HS-27A (cell line): ENCODE data around the gene MAPRE3.

Source experiments
- DNase-seq: peaks from one replicate; pipeline ENCODE4 v3.0.0-alpha.2; 2012; ENCODE audit warnings: low read depth, missing footprints

MAPRE3 gene

DNA sequence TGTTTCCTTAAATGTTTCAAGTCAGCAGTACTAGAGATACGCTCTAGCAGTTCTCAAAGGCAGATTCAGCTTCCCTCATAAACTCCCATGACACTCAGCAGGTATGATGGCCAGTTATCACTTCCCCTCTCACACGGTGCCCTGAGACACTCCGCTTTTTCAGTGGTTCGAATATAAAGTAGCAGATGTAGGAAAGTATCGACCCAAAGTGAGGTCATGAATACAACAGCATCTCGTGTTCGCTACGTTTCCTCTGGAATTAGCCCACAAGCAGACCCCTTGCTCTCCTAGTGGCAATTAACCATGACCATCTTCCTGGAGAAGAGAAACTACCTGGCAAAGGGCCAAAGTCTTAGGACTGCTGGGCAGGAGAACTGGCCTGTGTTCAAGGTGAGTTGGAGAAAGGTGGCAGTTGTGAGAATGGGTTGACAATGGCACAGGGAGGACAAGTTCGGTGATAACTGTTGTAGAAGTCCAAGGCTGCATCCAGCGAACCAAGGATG lies 71.8 kb downstream of the MAPRE3 start:
- no peak for DNase-seq

DNA sequence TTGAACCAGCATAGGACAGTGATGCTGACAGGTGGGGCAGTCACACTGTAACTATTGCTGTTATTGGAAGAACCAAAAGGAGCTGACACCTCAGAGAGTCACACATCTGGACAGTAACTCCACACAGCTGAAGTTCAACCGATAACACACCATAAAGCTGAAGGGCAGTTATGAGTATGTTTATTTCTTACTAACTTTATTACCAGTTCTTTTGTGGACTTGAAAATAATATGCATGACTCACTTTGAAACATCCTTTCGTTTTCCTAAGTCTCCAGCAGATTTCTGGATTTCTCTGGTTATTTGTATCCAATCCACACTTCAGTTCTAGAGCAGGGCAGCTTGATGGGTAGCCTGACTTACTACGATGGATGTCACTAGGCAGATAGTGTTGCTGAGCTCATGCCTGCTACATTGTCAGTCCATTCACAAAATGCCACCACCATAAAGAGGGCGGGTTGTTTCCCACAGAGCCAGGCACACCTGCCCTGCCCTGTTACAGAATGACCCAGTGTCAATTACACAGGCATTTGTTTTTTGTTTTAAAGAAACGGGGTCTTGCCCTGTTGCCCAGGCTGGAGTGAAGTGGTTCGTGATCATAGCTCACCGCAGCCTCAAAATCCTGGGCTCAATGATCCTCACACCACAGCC lies 72.7 kb downstream of the MAPRE3 start:
- no peak for DNase-seq

DNA sequence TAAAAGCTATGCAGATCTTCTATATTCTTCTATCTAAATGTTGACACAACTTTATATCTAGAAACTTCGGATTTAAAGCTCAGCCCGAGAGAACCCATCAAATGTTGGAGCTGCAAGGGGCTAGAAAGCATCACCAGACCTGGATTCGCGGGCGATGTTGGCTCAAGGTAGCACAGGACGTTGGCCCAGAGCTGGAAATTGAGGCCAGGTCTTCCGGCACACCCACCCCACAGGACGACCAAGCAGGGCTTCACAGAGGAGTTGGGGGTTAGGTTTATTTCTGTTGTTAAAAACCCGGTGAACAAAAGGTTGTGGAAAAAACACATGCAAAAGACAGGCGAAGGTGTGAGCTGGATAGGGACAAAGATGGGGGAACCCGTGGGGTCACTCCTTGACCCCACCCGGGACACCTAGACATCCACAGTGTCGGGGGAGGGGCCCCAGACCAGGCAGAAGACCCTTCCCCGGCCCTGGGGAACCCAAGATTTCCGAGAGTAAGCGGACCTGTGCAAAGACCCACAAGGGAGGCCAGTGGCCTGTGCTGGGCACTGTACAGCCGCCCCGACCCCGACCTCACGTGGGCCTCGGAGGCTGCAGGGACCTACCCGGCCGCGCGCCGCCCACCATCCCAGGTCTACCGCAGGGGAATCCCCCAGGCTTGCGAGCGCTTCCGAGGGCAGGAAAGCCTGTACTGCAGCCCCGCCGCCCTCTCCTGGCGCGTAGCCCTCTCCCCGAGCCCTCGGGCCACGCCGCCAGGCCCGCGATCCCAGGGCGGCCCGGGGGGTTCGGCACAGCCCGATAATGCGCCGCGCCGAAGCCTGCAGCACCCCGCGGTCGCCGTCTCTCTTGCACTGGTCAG lies 79.2 kb downstream of the MAPRE3 start:
- DNase-seq, result no peak

DNA sequence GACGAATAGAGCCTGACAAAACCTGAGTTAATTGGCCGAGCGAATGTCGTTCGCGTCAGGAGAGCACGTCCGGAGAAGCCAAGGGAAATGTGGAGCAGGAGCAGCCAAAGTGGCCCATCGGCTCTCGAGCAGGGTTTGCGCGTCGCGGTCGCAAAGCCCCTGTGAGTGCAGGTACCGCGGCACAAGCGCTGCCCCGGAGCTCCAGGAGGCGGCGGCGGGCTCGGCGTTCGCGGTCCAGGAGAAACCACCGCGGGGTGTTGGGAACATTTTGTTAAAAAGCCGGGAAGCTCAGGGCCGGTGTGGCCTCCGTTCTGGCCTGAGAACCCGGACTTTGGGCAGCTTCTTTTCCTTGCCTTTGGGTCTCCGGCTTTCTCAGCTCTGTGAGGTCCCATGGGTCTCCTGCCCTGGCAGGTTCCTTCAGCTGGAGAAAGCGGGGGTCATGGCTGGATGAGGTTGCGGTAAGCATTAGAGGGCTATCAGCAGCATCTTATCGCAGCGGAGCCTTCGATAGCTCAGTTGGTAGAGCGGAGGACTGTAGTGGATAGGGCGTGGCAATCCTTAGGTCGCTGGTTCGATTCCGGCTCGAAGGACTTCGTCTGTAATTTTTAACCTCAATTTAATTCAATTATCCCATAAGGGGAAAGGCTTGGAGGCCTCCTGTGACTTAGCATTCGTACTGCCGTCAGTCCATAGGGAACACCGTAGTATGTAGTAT lies 80.0 kb downstream of the MAPRE3 start:
- DNase-seq, result peak; percentile 90

DNA sequence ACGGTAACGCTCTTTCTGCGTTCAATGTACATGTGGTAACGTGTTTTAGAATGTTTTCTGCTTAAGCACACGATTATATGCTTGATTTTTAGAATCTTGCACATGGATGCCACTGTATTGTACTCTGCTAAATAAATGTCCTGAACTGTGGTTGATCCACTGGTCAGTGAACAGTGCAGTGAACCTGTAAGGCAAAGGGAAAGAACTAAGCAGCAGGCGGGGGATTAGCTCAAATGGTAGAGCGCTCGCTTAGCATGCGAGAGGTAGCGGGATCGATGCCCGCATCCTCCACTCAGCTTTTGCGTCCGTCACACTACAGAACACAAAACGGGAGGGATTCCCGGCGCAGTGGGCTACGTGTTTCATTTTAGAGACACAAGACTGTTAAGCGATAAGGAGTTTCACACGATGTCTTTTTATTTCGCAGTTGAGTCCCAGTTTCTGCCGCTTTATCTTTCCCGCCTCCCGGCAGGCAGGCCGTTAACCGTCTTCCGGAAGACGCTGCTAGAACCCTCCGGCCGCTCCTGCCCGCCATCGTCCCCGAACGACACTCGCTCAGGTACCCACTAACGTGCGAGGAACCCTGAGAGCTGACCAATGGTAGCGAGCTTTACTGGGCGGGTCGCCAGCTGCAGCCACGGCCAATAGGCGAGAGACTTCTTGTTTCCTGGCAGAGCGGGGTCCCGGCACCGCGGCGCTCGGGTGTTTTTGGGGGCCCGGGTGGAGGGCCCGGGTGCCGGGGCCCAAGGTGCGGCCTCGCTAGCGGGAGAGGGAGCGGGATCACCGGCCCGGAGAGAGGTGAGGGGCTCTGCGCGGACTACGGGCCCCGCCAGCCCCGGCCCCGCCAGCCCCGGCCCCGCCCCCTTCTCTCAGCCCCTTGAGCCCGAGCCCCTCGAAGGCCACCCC lies 80.8 kb downstream of the MAPRE3 start, which contains the start of gene AGBL5:
Gene AGBL5, plus strand, starts transcription at position 673 of the 906 bp plus-strand sequence. CDS start 1,291 bp downstream, outside the sequence.
- DNase-seq, result peak; percentile 92

DNA sequence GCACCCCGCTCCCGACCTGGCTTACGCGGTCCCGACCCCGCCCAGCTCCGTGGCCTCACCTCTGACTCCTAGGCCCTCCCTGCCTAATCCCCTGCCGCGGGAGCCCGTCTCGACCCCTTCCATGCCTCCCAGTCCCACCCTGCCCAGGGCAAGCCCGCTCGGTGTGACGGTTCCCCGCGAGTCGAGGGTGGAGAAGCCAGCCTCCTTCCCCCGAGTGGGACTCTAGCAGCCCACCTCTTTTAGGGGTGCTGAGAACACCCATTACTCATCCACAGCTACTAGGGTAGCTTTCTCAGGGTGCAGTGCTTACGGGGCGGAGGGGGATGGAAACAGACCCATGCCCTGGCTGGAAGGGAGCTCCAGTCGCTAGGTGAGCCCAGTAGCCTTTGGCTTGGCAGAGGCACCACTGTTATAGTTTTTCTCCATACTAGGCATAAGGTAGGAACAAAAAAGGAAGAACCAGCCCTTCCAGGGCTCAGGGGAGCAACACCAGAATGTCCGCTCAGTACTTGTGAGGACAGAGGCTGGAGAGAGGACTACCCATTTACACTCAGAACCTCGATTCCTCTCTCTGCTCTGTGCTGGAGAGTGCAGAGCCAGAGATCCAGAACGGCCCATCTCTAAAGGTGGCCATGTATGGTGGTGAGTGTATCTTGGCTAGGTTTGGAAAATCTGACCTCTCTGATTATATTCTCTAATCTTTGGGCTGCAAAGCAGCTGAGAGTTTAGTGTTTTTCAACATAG lies 81.6 kb downstream of the MAPRE3 start:
- DNase-seq, result no peak

DNA sequence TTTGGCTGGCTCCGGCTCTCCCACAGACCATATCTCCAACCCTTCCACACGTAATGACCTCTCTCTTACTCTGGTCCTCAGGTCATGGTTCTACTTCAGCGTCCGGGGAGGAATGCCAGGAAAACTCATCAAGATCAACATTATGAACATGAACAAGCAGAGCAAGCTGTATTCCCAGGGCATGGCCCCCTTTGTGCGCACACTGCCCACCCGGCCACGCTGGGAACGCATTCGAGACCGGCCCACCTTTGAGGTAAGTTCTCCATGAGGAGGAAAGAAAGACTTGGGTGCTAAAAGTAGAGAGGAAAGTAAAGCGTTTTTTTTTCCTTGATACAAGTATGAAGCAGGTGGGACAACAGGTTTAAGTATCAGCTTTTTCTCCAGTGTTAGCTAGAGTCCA lies 82.9 kb downstream of the MAPRE3 start:
- DNase-seq, result no peak

DNA sequence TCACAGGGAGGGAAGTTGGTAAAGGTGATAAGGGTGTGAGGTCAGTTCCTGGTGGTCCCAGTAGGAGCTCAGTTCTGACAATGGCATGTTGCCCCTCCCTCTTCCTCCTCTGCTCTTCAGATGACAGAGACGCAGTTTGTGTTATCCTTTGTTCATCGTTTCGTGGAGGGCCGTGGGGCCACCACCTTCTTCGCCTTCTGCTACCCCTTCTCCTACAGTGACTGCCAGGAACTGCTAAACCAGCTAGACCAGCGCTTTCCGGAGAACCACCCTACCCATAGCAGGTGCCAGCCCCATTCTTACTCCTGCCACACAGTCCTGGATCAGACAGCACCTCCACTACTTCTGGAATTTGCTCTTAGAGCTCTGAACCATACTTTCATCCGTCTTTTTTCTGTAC lies 83.3 kb downstream of the MAPRE3 start:
- no peak for DNase-seq

DNA sequence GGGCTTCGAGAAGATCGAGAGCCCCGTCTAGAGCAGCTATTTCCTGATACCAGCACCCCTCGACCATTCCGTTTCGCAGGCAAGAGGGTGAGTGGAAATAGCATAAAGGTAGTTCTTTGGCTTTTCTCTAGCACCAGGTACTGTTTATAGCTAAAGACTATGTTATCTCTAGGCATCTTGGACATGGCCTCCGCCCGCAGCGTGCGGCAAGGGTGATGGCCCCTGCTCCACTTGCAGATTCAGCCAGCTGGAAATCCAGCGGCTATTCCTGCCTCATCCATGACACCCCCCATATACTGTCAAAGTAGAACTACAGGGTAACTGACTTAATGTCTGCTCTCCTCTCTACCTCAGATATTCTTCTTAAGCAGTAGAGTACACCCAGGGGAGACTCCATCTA lies 84.3 kb downstream of the MAPRE3 start:
- no peak for DNase-seq

DNA sequence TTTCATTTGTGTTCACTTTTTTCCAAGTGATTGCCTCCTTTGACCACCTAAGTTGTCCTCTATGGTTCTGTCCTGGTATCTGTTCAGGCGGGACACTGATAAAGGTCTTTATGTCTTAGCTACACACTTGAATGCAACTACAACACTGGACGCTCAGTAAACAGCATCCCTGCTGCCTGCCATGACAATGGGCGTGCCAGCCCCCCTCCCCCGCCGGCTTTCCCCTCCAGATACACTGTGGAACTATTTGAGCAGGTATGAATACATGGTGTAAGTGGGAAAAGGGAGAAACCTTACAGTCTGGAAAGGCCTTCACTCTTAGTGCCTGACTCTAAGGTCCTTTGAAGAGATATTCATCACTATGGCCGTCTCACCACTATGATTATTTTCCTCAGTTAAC lies 86.7 kb downstream of the MAPRE3 start:
- DNase-seq, result no peak

DNA sequence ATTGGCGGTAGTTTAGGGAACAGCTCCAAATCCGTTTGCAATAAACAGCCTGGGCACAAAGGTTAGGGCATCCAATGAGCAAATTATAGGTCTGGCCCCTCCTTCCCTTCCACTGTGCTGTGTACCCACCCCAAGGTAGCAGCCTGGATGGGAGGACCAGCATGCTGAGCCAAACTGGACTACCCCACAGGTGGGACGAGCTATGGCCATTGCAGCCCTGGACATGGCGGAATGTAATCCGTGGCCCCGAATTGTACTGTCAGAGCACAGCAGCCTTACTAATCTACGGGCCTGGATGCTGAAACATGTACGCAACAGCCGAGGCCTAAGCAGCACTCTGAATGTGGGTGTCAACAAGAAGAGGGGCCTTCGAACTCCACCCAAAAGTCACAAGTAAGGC lies 87.8 kb downstream of the MAPRE3 start:
- DNase-seq, result no peak

DNA sequence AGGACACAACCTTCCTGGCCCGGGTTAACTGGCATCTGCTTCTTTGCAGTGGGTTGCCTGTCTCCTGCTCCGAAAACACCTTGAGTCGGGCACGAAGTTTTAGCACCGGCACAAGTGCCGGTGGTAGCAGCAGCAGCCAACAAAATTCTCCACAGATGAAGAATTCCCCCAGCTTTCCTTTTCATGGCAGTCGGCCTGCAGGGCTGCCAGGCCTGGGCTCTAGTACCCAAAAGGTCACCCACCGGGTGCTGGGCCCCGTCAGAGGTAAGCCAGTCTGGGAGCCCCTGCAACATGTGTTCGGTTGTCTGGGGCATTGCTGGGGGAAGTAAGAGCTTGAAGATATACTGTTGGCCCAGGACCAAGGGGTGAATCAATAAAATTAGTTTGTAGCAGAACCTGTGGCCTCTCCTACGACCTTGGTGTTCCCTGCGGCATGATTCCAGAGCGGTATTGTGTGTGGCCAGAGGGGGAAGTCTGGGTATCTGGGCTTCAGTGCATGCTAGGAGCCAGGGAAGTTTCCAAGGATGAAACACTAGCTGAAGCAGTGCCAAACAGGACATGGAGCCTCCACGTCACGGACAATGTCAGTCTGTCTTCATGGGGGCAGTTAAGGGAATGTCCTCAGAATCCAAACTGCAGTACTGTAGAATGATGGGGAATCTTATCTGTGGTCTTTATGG lies 88.8 kb downstream of the MAPRE3 start:
- DNase-seq, result no peak

DNA sequence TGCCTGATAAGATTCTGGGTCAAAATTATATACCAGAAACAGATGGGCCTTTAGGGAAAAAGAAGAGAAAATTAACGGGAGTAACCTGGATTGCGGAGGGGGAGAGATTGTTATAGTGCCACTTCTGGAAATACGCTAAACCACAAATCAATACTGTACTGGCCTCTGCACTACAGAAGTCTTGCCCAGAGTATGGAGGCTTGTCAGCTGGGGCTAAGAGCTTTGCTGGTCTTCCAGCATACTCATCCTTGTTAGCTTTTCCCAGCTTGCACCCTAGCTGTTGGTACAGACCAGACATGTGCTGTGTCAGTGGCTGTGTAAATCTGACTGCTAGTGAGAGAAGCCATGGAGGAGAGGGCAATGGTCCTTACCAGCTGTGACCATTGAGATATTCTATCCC lies 89.9 kb downstream of the MAPRE3 start:
- no peak for DNase-seq

DNA sequence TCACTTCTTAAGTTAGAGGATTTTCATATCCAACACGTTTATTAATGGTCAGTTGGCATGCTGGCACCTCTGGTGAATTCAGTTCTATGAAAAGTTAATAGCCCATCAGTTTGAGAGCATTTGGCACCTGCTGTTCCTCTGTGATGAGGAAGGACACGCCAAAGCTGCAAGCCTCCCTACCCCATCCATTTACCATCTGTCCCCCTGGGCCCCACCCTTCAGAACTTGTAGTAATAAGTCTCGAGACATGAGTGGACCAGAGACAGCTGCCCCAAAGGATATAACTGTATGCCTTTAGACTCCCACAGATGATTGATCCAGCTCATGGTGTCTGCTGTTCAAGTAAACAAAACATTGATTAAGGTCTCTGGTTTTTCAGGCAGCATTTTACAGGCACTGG lies 94.7 kb downstream of the MAPRE3 start:
- DNase-seq, result no peak

DNA sequence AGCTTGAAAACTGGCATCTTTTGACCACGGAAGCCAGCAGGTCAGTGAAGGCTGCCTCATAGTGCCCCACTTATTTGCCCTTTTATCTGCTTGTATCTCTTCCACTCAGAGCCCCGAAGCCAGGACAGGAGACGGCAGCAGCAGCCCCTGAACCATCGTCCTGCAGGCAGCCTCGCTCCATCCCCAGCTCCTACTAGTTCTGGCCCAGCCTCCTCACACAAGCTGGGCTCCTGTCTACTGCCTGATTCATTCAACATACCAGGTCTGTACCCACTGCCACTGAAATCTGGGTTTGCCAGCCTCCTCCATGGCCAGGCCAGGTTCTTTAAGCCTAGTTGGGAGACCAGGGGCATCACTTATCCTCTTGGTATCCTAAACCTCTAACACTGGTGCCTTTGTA lies 96.9 kb downstream of the MAPRE3 start:
- DNase-seq, result no peak

DNA sequence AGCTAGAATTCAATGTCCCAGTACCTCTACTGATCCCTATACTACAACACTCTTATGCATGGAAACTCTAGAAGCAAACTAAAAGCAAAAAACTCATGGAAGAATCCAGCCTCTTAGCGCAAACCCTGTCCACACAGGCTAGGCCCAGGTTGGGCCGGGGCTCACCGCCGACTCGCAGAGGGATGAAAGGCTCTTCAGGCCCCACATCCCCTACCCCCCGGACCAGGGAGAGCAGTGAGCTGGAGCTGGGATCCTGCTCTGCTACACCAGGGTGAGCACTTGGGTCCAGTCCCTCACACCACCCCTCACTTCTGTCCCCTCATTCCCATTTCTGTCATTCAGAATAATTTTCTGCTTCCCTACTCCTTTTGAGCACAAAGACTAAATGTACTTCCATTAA lies 99.0 kb downstream of the MAPRE3 start:
- DNase-seq, result no peak

DNA sequence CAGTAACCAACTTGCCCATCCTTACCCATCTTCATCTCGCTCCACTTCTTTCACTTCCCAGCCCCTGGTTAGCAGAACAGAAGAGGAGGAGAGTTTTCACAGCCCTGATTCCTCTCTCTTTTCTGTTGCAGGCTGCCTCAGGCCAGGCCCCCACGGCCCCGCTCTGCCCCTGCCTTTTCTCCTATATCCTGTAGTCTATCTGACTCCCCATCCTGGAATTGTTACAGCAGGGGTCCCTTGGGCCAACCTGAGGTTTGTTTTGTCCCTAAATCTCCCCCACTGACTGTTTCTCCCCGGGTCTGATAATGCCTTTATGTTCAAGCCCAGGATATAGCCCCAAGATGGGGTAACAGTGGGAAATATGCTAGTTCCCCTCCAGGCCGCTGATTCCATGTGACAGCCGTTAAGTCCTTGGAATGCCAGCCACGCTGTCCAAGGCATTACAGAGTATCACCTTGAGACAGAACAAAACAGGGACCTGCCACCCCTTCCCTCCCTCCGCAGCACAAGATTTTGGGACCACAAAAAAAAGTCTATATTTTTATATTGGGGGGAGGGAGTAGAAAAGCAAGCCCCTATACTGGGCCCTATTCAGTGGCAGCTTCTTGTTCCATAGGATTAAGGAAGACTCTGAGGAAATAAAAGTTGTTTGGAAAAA lies 99.7 kb downstream of the MAPRE3 start:
- no peak for DNase-seq

DNA sequence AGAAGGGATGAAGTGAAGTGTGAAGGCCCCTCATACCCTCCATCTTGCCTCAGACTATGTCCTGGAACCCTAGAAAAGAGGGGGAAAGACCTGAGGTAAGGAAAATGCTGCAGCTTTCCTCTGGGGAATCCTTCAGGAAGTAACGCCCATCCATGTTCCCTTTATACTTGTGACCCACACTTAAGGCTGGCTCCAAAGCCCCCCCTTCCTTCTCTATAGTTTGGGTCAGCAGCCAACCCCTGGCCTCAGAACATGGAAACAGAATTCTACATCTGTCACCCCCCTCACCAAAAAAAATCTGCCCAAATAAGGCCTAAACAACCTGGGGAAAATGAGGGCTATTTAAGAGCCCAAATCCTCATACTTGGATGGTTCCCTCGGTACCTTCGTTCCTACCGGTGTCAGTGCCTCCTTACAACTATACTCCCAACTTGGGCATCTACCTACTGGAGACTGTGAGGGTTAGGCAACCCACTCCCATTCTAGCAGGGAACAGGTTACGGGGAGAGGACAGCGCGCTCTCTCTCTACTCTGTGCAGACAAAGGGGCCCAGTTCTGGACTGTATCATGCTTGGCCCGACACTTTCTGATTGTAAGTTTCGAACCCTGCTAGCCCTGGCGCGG lies 100.3 kb downstream of the MAPRE3 start:
- no peak for DNase-seq

DNA sequence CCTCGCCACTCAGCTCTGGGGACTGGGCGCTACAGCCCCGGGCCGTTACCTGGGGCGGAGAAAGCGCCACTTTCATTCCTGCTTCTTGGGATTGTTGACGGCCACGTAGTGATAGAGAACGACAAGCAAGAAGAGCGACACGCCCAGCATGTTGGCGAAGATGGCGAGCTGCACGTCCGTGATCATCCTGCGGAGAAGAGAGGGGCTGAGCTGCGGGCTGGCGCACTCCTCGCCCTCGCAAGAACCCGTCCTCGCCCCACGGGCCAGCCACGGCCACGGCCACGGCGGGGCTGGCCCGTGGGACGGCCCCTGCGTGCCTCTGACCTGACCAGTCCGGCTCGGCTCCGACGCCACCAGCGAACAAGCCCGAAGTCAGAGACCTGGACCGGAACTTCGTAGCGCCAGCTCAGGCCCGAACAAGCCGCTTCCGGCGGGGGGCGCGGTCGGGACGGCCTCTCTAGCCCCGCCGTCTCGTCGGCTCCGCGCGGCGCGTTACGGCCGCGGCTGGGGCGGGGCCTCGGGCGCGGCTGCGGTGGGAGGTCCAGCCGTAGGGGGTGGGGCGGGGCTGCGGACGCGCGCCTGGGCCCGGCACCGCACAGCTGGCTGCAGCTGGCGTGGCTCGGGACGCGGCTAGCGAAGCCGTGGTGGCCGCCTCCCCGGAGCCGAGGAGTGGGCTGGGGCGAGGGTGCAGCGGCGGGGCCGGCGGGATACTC lies 101.0 kb downstream of the MAPRE3 start, which contains the start of gene OST4:
Gene OST4, minus strand, starts transcription at position 378 of the 713 bp plus-strand sequence.
- peak; percentile 57 for DNase-seq
